Left ventricle myocardium superior (tissue), 1 donor: ENCODE measurements around the gene UBL7. TPM values are rescaled to one million over a fixed set of nuclear protein-coding genes. Genes with fewer than 3 reads are reported as not detected.

Experiments
- ATAC-seq: fragments of 200-7000 bp; cut with Tn5 transposase; one replicate; pipeline ENCODE4 v1.9.1; 2020; ENCODE audit warnings: mild to moderate bottlenecking, moderate library complexity
- DNase-seq: peaks from one replicate; pipeline ENCODE4 v3.0.0-alpha.2; 2020
- intact Hi-C: fragments of 100-400 bp; cut with micrococcal nuclease; formaldehyde crosslinking; loops from one replicate; pipeline ENCODE4 v1.11.0; 2022
- total RNA-seq: library from RNA; stranded (reverse); fragmentation: NEBNext Ultra II Directional; extraction: Animal tissue kit (Norgen Biotek cat#: 25700); gene quantifications from one replicate; pipeline ENCODE4 v1.2.1, GENCODE V29; 2021
- donor health status: DM: no; HTN: yes; CAD: no; lungs with severe emphysema.

Gene UBL7
- total RNA-seq, 1 donor from 2014 or later: 55.1 TPM

DNA sequence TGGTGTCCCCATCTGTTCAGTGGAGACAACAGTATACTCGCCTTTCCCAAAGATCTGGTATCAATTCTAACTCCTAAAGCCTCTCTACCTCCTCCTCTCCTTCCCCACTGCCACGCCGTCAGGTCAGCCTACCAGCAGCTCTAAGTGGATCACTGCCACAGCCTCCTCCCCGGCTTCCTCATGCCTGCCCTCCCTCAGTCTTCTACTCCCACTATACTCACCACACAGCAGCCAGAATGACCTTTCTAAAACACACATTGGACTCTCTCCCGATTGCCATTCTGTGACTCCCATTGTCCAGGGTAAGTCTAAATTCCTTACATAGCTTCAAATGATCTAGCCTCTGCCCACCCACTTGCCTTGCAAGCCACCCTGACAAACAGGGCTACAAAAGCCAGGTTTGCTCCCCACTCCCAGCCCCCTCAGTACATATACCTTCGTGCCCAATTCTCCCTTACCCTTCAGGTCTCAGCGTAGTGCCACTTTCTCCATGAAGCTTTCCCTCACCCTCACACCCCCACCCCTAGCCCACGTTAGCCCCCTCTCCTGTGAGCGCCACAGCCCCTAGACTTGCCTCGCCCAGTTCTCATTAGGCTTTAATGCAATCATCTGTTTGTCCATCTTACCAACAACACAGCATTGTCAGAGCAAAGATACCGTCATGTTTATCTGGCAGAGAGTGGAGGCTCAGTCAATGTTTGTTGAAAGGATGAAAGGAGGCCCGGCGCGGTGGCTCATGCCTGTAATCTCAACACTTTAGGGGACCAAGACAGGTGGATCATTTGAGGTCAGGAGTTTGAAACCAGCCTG is 17.7 kb downstream of the UBL7 start:
- intact Hi-C loops: no loop called here
- ATAC-seq: no peak
- no peak for DNase-seq

DNA sequence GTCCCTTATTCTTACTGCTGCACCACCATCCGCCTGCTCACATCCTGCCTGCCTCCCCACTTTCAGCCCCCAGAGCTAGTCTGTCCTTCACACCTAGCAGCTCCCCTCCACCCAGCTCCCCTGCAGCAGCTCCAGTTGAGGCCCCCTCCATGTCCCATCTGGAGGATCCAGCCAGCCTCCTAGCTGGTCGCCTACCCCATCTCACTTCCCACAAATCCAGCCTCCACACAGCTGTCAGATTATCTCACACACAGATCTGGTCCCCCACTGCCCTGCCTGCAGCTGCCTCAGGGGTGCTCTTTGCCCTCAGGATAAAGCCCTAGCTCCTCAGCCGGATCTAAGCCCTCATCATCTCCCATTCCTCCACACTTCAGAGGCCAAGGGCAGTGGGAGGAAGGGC is 18.4 kb downstream of the UBL7 start:
- DNase-seq: no peak
- no peak for ATAC-seq
- intact Hi-C loops: no loop called here

DNA sequence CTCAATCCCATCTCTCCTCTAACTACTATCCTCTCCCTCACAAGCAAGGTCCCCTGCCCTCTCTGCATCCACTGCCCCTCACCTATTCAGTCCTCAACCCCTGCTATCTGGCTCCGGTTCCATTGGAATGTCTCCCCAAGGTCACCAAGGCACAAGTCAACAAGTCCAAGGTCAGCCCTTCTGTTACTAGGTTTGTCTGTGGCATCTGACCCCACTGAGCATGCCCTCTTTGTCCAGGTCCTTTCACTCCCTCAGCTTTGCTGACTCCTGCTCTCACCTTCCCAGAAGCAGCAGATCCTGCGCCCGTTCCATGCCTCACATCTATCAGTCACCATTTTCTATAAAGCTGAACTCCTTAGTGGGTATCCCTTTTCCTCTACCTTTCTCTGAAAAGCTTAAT is 18.9 kb downstream of the UBL7 start:
- DNase-seq (no peak), ATAC-seq (no peak)
- intact Hi-C loops: no loop called here

DNA sequence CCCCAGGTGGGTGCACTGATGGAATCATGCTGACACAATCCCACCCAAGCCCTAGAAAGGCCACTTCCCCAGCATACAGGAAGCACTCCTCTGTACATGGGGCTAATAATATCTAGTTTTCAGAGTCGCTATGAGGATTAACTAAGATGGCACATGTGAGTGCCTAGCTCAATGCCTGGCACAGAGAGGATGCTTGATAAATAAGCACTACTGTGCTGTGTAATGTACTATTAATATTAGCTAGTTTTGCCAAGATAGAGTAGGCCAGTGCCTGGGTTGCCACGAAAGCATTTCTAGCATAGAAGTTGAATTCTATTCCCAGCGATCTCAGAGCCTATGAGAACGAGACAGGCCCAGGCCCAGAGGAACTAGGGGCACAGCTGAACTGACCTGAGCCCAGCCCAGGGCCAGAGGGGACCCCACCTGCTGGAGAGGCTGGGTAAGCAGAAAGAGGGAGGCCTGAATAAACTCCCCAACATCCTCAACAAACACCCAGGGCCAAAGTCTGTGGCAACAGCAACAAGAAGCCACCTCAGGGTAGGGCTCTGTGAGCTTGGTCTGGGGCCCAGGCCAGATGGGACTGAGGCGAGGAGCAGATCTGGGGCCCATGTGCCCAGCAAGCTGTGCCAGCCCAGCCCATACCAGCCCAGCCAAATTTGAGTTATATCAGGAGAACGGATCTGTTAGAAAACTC is 19.6 kb downstream of the UBL7 start:
- no peak for DNase-seq
- ATAC-seq: peak; percentile 67
- intact Hi-C loops: no loop called here

DNA sequence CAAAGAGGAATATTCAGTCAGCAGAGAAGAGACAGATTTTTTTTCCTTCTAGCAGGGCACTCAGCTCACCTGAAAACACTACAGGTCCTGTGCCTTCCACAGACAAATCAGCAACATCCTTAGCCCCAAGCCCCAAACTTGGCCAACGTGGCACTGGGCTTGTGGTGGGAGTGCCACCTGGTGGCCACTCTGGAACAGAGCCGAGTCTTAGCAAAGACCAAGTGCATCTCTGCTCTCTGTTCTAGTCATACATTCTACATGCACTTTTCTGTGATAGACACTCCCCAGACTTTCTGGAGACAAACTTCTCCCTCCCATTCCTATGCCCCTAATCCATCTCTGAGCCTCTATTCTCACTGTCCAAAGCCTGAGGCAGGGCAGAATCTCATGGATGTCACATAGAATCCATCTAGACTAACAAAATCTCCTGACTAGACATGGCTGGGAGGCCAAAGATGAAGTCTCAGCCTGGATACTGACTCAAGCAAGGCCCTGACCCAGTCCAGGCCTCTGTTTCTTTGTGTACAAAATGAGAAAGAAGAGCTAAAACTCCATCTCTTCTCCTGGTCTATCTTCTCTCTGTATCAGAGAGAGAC is 22.1 kb downstream of the UBL7 start:
- ATAC-seq (peak; percentile 57), DNase-seq (peak; percentile 82)
- intact Hi-C loops: loop anchor here (5.0 kb wide), 1 partner anchor 57 kb away; no protein-coding TSS in a partner anchor

DNA sequence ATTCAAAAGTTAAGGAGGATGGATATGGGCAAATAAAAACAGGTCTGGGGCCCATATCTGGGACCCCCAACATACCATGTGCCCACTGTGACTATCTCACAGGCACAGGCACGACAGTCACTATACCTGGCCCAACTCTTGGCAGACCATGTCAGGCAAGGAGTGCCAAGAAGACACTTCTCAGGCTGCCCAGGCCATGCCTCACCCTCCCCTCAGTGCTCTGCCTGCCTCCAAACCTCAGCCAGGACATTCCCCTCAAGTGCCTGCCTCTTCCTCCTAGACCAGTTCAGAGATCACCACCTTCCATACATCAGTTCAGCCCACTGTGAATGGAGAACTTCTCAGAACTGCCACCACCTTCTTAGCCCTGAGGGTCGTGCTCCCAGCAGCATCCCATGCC is 22.8 kb downstream of the UBL7 start:
- ATAC-seq (no peak), DNase-seq (no peak)
- intact Hi-C loops: loop anchor here (5.0 kb wide), 1 partner anchor 56 kb away; no protein-coding TSS in a partner anchor

DNA sequence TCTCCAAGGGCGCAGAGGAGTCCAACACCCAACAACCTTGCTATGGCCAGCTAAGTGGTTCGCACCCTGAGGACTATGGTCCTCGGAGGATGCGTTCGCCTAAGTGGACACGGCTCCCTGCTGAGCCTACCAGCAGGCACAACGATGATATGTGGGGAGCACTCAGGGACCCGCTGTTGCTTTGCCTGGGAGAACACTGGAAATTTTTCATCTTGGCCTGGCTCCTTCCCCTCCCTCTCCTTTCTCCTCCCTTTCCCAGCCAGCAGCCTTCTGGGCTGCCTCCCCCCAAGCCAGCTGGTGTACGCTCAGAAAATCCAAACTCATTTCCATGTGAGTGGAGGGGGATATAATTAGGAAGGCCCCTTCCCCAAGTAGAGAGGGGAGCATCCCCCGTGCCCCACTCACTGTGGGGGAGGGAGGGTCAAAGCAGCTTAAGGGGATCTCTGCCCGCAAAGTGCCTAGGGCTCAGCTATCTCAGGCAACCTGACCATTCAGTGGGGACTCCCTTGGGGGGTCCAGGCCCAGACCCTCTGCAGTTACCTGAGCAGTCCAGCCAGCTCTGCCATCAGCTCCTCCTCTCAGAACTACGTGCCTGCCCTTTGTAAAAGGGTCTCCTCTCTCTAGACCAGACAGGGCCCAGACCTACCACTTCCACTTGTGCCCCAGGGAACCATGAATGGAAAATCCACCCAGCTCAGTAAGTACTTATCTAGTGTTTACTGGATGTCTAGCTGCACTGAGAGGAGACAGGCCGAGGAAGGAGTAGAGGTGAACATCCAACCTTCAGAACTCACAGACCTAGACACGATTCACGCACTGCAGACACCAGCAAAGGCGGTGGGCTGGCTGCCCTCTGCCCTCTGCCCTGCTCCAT is 26.5 kb downstream of the UBL7 start:
- peak; percentile 10 for ATAC-seq
- intact Hi-C loops: loop anchor here (5.0 kb wide), 1 partner anchor 52 kb away; no protein-coding TSS in a partner anchor
- no peak for DNase-seq

DNA sequence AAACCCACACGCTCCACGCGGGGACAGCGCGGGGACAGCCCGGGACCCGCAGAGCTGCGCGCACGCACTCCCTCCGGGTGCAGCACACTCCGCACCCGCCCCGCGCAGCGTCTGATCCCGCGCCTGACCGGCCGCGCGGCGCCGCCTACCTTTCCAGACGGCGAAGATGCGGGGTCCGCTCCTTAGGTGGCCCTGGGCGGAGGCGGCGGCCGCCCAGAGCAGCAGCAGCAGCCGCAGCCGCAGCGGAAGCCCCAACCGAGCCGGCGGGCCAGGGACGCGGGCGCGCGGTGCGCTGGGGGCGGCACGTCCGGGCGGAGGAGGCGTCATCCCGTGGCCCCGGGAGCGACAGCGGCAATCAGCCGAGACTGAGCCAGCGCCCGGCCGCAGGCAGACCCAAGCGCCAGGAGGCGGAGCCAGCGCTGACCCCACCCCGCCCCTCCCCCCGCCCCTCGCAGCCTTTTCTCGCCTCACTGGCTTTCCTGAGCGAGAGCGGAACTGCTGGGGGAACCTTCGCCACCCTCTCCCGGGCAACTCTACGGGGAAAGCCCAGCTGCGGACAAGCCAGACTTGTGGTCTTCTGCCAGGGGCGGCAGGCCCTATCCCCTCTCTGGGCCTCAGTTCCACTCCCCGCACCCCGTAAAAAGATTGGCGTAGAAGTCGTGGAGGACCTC is 27.2 kb downstream of the UBL7 start, which contains the start of gene SEMA7A:
Gene SEMA7A, minus strand, starts transcription at position 367 of the 671 bp plus-strand sequence. Its CDS starts 40 bp downstream, at position 327.
- ATAC-seq (peak; percentile 94), DNase-seq (peak; percentile 89)
- intact Hi-C loops: no loop called here

DNA sequence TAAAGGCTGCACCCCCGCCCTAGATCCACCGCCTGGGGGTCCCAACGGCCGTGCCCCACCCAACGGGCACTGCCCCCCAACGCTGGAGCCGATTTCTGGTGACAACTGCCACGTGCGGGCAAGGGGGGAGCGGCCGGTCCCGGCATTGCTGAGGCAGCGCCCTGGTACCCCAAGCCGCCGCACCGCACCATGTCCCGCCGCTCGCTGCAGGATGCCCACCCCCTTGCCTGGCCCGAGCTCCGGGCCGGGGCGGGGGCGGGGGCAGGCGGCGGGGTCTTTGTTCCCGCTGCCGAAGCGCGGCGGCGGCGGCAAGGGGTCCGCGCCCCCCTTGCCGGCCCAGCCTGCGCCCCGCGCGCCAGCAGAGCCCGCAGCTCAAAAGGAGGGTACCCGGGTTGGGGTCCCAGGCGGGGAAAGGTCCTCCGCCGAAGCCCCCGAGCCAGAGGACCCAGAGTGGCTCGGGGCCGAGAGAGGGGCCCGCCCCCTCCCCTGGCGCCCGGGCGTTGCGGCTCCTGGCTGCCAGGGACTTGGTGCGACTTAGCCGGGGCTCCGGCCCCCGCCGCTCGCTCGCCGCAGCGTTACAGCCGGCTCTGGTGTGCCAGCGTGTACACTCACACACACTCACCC is 27.9 kb downstream of the UBL7 start:
- intact Hi-C loops: no loop called here
- peak; percentile 23 for DNase-seq
- no peak for ATAC-seq

DNA sequence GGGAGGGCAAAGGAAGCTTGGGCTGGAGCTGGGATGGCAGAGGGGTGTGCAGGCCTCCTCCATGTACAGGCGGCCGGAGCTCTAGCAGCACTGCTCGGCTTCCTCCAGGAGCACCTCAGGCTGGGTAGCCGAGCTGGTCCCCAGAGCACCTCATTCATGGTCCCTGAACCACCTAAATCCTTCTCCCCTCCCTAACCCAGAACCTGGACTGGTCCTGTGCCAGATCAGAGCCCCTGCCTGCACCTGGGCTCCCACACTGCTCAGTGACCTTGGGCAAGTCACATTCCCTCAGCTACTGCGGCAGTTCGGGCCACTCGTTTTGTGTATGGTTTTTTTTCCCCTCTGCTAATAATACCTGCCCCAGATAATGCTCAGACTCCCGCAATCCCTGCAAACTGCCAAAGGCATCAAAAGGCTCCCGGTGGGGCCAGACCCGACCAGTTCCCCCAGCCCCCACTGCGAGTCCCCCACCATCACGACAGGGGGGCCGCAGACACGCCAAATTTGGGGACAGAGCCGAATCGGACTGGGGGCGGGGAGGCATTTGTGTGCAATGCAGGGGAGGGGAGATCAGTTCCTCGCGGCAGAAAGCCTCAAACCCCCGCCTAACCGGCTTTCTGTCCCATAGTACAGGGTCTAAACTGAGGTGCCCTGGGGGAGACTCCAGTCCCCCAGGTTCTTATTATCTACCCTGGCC is 28.5 kb downstream of the UBL7 start:
- no peak for DNase-seq
- no peak for ATAC-seq
- intact Hi-C loops: no loop called here

DNA sequence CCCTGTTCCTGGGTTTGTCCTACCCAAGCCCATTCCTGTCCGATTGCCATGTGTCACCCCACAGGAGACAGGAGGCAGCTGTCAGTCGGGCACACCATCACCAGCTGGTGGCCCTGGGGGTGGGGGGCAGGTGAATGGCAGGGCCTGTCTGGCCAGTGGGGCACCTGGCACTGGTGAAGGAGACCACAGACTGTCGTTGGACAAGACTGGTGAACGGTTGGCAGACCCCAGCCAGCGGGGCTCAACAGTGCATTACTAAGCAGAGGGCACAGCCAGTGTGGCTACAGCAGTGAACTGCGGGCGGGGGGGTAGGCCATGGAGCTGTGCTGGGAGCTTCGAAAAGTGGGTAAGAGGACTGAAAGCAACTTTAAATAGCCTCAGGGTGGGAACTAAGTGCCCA is 29.3 kb downstream of the UBL7 start:
- ATAC-seq (no peak), DNase-seq (no peak)
- intact Hi-C loops: no loop called here

DNA sequence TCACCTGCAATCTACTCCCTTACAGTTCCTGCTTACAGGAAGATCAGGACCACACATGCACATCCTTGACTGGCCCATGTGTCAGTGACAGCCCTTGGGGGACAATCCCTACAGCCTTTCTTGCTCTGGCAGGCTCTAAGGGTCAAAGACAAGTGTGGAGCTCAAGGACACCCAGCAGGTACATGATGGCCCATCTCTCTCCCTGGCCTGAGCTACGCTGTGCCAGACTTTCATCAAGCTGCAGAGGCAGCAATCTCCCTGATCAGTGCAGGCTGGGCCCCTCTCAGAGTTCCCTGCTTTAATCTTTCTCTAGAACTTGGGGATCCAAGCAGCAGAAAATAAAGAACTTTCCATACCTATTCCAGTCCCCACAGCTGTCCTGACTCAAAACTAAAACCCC is 29.8 kb downstream of the UBL7 start:
- no peak for DNase-seq
- ATAC-seq: no peak
- intact Hi-C loops: no loop called here

DNA sequence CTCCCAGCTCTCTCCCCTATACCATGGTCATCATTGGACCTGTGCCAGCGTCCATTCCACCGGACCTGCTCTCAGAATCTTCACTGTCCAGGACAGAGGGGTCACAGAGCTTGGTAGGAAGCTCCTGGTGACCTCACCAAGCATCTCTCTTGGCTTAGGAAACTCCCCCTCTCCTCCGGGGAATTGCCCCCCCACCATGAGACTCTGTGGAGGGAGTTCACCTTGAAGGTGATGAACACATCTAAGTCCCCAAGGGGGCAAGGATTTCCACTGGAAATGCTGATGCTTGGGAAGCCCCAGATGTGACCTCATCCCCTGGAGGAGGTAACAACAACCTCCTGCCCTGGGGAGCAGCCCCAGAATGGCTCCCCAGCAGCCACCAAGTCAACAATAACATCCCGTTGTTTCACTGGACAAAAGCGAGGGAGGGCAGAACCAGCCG is 30.4 kb downstream of the UBL7 start:
- no peak for DNase-seq
- ATAC-seq: no peak
- intact Hi-C loops: no loop called here

DNA sequence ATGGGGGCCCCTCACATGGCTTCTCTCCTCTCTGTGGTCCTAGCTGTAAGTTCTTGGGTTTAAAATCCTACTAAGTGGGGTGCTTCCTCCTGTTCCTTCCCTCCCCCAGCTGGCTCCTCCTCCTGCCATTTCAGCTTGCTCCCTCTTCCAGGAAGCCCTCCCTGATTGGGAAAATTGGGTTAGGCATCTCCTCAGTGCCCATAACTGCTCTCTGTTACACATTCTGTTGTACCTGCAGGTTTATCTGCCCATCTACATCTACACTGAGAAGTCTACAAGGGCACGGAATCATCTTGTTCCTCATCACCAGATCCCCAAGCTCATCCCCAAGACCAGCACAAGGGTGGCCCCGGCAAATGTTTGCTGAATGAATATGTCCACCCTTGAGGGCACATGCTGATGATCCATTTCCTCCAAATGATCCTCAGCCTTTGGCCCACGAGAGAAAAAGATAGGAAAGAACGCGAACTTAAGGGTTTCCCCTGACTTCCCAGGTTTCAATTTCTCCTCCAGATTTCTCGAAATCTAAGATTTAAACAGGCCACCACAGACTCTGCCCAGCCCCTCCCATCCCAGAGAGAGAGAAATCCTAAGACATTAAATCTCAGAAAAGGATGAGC is 31.1 kb downstream of the UBL7 start:
- DNase-seq: no peak
- intact Hi-C loops: no loop called here
- no peak for ATAC-seq

DNA sequence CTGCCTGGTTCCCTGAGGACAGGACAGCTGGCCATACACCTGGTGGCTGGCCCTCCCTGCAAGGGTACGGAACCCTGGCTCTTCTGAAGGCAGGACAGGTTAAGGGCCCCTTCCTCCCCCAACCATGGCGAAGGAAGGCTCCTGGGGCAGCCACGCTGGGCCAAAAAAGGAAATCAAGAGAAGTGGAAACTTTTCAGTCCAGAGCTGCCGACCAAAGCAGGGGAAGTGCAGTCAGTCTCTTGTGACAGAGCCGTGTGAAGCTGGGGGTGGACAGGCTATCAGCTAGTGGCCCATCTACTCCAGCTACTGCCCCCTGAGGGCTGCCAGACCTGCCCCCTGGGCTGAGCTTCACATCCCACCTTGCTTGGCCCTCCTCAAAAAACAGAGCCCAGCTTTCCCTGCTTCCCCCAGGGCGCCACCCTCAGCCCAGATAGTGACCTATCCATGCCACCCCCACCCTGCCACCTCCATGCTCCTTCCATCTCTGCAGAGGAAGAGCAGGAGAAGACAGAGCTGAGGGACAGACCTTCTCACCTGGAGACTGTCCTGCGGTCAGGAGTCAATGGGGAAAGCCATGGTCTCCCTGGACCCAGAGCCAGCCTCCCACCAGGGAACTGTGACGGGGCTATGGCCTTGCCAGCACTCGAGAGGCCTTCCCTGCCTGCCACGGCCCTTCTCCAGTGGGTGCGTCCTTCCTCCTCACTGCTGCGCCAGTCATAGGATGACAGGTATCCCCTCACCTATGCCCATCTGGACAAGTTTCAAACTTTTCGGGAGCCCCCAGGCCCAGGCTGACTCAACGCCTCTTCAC is 31.8 kb downstream of the UBL7 start:
- intact Hi-C loops: no loop called here
- no peak for ATAC-seq
- DNase-seq: no peak

DNA sequence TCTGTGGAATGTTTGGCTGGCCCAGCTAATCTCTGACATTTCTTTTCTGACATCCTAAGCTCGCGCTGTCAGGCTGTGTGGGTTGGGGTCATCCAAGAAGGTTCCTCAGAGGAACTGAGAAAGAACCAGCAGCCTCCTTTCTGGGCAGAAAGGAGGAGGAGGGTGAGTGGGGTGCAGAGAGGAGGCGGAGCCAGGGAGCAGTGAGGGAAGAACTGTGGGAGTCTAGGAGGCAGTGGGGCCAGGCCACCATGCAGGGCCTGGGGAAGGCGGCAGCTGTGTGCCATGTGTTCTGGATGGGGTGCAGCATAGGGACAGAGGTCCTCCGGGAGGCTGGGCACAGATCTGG is 32.5 kb downstream of the UBL7 start:
- DNase-seq (no peak), ATAC-seq (no peak)
- intact Hi-C loops: no loop called here
